Measurements from ENCODE around the gene MRPL17. TPM values are rescaled to one million over a fixed set of nuclear protein-coding genes. Genes with fewer than 3 reads are reported as not detected.
A peak's percentile ranks its signal among the peaks of the same experiment; 100 is the strongest.

The MRPL17 gene
- total and polyA plus RNA-seq, 4 donors: 14.0 to 21.8 (median 19.0) TPM

DNA sequence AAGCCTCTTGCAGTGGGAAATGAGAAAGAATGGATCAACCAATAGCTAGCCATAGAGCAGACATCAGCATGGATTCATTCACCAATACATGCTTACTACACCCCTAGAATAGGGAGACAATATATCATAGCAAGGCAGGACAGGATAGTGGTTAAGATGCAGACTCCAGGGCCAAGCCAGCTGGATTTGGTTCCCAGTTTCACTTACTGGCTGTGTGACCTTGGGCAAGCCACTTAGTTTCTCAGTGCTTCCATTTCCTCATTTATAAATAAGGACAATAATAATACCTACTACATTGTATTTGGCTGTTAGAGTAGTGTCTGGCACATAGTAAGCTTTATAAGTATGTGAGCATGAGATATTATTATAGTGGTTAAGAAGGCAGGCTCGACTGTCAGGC lies 34.6 kb downstream of the MRPL17 start:
- WGBS: 67% methylated on average over 1 of the region's 1 CpG
- TF ChIP-seq ATF3 (IDR thresholded peaks at IDR 0.05) (no peak), JUND (IDR thresholded peaks at IDR 0.05) (no peak)
- Histone ChIP-seq H3K9ac (ENCODE audit: low read depth in 1 of 2, low read length in 2 of 2) (no peak overlapping the region), H3K4me3 (ENCODE audit: low read depth in 1 of 3, low read length in 3 of 3) (no peak overlapping the region), H3K9me3 (ENCODE audit: control insufficient read depth in 4 of 4, low read length in 3 of 4) (no peaks in the 10 kb centered on the region), H3K36me3 (ENCODE audit: control insufficient read depth in 4 of 4, insufficient read depth in 3 of 4, low read depth in 1 of 4, low read length in 3 of 4) (no peaks in the 10 kb centered on the region), H3K27me3 (ENCODE audit: control insufficient read depth in 4 of 4, insufficient read depth in 4 of 4, low read length in 3 of 4) (no peaks in the 10 kb centered on the region), H3K27ac (ENCODE audit: low read depth in 1 of 2, low read length in 2 of 2) (no peak overlapping the region), H3K4me1 (ENCODE audit: control insufficient read depth in 4 of 4, insufficient read depth in 4 of 4, low read length in 3 of 4) (peaks cover 0 to 10% (median 2%) of the 10 kb centered on the region in 4 donors)
- no peak for DNase-seq (ENCODE audit: low spot score)

DNA sequence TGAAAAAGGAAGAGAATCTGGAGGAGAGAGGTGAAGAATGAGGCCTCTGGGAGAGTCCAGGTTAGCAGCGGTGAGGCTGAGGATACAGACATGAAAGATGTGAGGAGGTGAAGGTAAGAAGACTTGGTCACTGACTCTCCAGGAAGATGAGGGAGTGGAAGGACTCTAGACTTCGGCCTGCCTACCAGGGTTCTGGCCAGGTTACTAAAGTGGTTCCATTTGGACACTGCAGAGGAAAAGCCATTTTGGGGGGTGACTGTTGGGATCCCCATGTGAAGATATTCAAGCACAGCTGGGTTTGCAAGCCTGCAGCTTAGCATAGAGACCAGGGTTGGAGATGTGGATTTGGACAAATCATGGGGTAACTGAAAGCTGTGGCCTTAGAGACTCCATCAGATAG lies 35.3 kb downstream of the MRPL17 start:
- Histone ChIP-seq H3K36me3 (ENCODE audit: control insufficient read depth in 4 of 4, insufficient read depth in 3 of 4, low read depth in 1 of 4, low read length in 3 of 4) (no peaks in the 10 kb centered on the region), H3K27ac (ENCODE audit: low read depth in 1 of 2, low read length in 2 of 2) (no peak overlapping the region), H3K9ac (ENCODE audit: low read depth in 1 of 2, low read length in 2 of 2) (no peak overlapping the region), H3K9me3 (ENCODE audit: control insufficient read depth in 4 of 4, low read length in 3 of 4) (no peaks in the 10 kb centered on the region), H3K4me1 (ENCODE audit: control insufficient read depth in 4 of 4, insufficient read depth in 4 of 4, low read length in 3 of 4) (peaks cover 0 to 10% (median 2%) of the 10 kb centered on the region in 4 donors), H3K27me3 (ENCODE audit: control insufficient read depth in 4 of 4, insufficient read depth in 4 of 4, low read length in 3 of 4) (no peaks in the 10 kb centered on the region), H3K4me3 (ENCODE audit: low read depth in 1 of 3, low read length in 3 of 3) (no peak overlapping the region)
- 93% methylated on average over 2 of the region's 2 CpGs for WGBS
- no peak for DNase-seq (ENCODE audit: low spot score)
- TF ChIP-seq FOXA2 (IDR thresholded peaks at IDR 0.05) (no peak), YY1 (IDR thresholded peaks at IDR 0.05) (no peak)

DNA sequence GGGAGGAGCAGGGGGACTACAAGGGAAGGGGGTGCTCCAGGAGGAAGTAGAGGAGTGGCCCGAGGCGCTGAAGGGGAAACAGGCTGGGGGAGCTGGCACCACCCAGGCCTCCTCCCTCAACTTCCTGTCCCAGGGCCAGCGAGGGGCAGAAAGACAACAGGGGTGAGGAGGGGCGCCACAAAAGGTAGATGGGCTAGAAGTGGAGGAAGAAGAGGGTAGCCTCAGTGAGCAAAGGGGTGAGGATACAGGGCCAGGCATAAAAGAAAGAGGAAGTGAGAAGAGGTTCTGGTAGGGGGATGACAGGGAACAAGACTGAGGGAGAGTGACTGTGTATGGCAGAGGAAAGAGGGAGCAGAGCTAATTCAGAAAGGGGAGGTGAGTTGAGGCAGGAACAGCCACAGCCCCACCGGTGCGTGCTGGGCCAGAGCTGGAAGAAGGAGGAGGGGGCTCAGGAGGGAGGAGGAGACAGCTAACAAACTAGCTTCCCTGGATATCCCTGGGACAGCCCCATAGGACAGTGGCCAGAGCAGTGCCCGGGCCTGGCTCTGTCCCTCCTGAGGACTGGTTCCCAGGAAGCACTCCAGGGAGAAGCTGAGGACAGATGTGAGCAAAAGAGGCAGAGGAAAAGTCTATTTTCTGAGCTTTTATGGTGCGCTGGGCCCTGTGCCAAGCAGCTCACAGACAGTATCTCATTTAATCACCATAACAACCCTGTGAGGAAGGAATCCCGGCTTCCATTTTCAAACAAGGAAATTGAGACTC lies 36.0 kb downstream of the MRPL17 start:
- Histone ChIP-seq H3K36me3 (ENCODE audit: control insufficient read depth in 4 of 4, insufficient read depth in 3 of 4, low read depth in 1 of 4, low read length in 3 of 4) (no peaks in the 10 kb centered on the region), H3K9ac (ENCODE audit: low read depth in 1 of 2, low read length in 2 of 2) (no peak overlapping the region), H3K27ac (ENCODE audit: low read depth in 1 of 2, low read length in 2 of 2) (peak overlapping the region; percentile 11 to 61), H3K4me3 (ENCODE audit: low read depth in 1 of 3, low read length in 3 of 3) (no peak overlapping the region), H3K27me3 (ENCODE audit: control insufficient read depth in 4 of 4, insufficient read depth in 4 of 4, low read length in 3 of 4) (no peaks in the 10 kb centered on the region), H3K4me1 (ENCODE audit: control insufficient read depth in 4 of 4, insufficient read depth in 4 of 4, low read length in 3 of 4) (peaks cover 0 to 10% (median 2%) of the 10 kb centered on the region in 4 donors), H3K9me3 (ENCODE audit: control insufficient read depth in 4 of 4, low read length in 3 of 4) (no peaks in the 10 kb centered on the region)
- DNase-seq (ENCODE audit: low spot score): no peak
- TF ChIP-seq HNF4G (IDR thresholded peaks at IDR 0.05): no peak
- TF ChIP-seq EGR1 (IDR thresholded peaks at IDR 0.05; ENCODE audit: low read depth in 2 of 2): no peak
- TF ChIP-seq RAD21 (IDR thresholded peaks at IDR 0.05): no peak
- TF ChIP-seq FOXA2 (IDR thresholded peaks at IDR 0.05): no peak
- no peak for TF ChIP-seq REST (IDR thresholded peaks at IDR 0.05)
- no peak for TF ChIP-seq FOXA1 (IDR thresholded peaks at IDR 0.05)
- TF ChIP-seq YY1 (IDR thresholded peaks at IDR 0.05): no peak
- no peak for TF ChIP-seq HNF4A (conservative IDR thresholded peaks at IDR 0.05)
- TF ChIP-seq NR2F2 (IDR thresholded peaks at IDR 0.05): no peak
- no peak for TF ChIP-seq RXRA (IDR thresholded peaks at IDR 0.05)
- no peak for TF ChIP-seq TAF1 (conservative IDR thresholded peaks at IDR 0.05)
- no peak for TF ChIP-seq ATF3 (IDR thresholded peaks at IDR 0.05)
- no peak for TF ChIP-seq ZBTB33 (IDR thresholded peaks at IDR 0.05)
- TF ChIP-seq, protein P1, sequence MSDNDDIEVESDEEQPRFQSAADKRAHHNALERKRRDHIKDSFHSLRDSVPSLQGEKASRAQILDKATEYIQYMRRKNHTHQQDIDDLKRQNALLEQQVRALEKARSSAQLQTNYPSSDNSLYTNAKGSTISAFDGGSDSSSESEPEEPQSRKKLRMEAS (IDR thresholded peaks at IDR 0.05): no peak
- no peak for TF ChIP-seq GABPA (IDR thresholded peaks at IDR 0.05 in 1 of 2, conservative IDR thresholded peaks at IDR 0.05 in 1 of 2)
- TF ChIP-seq JUND (IDR thresholded peaks at IDR 0.05): no peak
- no peak for TF ChIP-seq CTCF (IDR thresholded peaks at IDR 0.05; ENCODE audit: low read depth, low read length, missing input control)
- 58% methylated on average over 9 of the region's 9 CpGs for WGBS

All from liver (tissue), 9 donors.